HL-60 (cell line): ENCODE data around the gene ALX4.

Source experiments
- CTCF ChIP-seq: IDR thresholded peaks from one replicate; pipeline ENCODE4 v1.5.1; 2011; ENCODE audit warnings: low read length, control low read depth, inconsistent platforms; ENCODE audit not compliant: insufficient read depth
- POLR2AphosphoS5 ChIP-seq: IDR thresholded peaks from 2 replicates; pipeline ENCODE4 v1.6.1; 2012; ENCODE audit warnings: low read depth

GRCh38 chr11:44229098-44229497, 80.8 kb downstream of the ALX4 start:
- TF ChIP-seq CTCF (no peak), POLR2AphosphoS5 (no peak)
